GM12878 (cell line): Measurements from ENCODE around the gene SRRM2. TPM values are rescaled to one million over a fixed set of nuclear protein-coding genes. Genes with fewer than 3 reads are reported as not detected.

ENCODE experiments used
- PAX5 ChIP-seq: IDR thresholded peaks from 2 replicates; pipeline ENCODE4 v1.6.1; 2011; ENCODE audit warnings: low read depth, low read length, borderline replicate concordance
- PML ChIP-seq: IDR thresholded peaks from 2 replicates; pipeline ENCODE4 v1.6.1; 2012; ENCODE audit warnings: low read length, inconsistent platforms
- RFX5 ChIP-seq: IDR thresholded peaks from 2 replicates; pipeline ENCODE4 v1.6.1; 2011; ENCODE audit warnings: low read depth, low read length, improper control_type of control experiment
- STAT1 ChIP-seq: fragments of 450-650 bp; conservative IDR thresholded peaks from 2 replicates; pipeline ENCODE4 v1.6.1; 2014; ENCODE audit warnings: antibody characterized with exemption, mild to moderate bottlenecking
- STAT3 ChIP-seq: IDR thresholded peaks from 2 replicates; pipeline ENCODE4 v1.6.1; 2011; ENCODE audit warnings: low read depth, low read length, improper control_type of control experiment
- polyA plus RNA-seq, 11 experiments: library from polyadenylated mRNA; depleted of rRNA in 4 of 11; unstranded in 6 of 11; stranded (reverse) in 5 of 11; fragments of >200 nt; fragmentation: Nextera tagmentation in 4 of 11; fragmentation: Illumina TruSeq in 1 of 11; extraction: Ambion mirVana in 4 of 11; extraction: Trizol in 1 of 11; gene quantifications; 1 replicate in 1 of 11; 2 replicates in 10 of 11; pipeline versions ENCODE4 v1.2.1 to v1.2.3, GENCODE V29; 2011 to 2016; ENCODE audit warnings: inconsistent platforms in 2 of 11, missing spikeins in 2 of 11, low read depth in 1 of 11
- total RNA-seq, 4 experiments: library from RNA; depleted of rRNA in 3 of 4; stranded (reverse); fragments of >200 nt in 3 of 4; fragmentation: Illumina TruSeq in 1 of 4; extraction: Trizol in 1 of 4; gene quantifications; 2 replicates each; pipeline versions ENCODE4 v1.2.1 to v1.2.3, GENCODE V29; 2013 to 2021
- TF ChIP-seq, protein P1 (sequence below): fragments of 450-650 bp; IDR thresholded peaks from 2 replicates; pipeline ENCODE4 v1.6.1; 2016; ENCODE audit warnings: mild to moderate bottlenecking
- TF ChIP-seq, protein P2 (sequence below): fragments of 450-650 bp; formaldehyde crosslinking; IDR thresholded peaks from 2 replicates; pipeline ENCODE4 v1.4.0; 2020; ENCODE audit warnings: mild to moderate bottlenecking, moderate library complexity
- TF ChIP-seq, protein P3 (sequence below): fragments of 450-650 bp; IDR thresholded peaks from 2 replicates; pipeline ENCODE4 v1.6.1; 2016; ENCODE audit warnings: mild to moderate bottlenecking, moderate library complexity, borderline replicate concordance
- TF ChIP-seq, protein P4 (sequence below): fragments of 450-650 bp; formaldehyde crosslinking; IDR thresholded peaks from 2 replicates; pipeline ENCODE4 v1.5.0; 2022; ENCODE audit warnings: mild to moderate bottlenecking, missing genetic modification characterization

SRRM2 gene
- total and polyA plus RNA-seq, 10 of the 15 experiments (the other 5 are each of a cell fraction or from before 2014, with no cell fraction given) = 30.1 to 502 (median 196) TPM

DNA sequence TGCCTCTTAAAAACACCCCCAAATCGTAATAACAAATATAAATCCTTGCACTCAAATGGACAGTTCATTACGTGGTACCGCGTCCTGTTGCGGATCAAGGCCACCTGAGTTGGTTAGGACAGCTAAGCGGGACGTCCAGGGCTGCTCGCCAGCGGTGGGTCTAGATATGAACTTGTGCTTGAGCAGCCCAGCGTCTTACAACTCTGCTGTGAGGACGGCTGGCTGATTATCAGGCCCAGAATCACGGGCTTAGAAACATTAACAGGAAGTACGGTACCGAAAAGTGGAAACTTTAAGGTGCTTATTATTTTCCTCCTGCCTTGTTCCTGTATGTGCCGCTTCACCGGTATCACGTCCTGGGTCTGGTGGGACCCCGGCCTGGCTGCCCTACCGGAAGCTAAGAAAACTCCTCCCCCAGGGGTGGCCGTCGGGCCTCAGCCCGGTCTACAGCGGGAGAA, 832 bp upstream of the SRRM2 start (continued):
- TF ChIP-seq, protein P1, sequence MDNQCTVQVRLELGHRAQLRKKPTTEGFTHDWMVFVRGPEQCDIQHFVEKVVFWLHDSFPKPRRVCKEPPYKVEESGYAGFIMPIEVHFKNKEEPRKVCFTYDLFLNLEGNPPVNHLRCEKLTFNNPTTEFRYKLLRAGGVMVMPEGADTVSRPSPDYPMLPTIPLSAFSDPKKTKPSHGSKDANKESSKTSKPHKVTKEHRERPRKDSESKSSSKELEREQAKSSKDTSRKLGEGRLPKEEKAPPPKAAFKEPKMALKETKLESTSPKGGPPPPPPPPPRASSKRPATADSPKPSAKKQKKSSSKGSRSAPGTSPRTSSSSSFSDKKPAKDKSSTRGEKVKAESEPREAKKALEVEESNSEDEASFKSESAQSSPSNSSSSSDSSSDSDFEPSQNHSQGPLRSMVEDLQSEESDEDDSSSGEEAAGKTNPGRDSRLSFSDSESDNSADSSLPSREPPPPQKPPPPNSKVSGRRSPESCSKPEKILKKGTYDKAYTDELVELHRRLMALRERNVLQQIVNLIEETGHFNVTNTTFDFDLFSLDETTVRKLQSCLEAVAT = peak; percentile 99
- TF ChIP-seq, protein P2, sequence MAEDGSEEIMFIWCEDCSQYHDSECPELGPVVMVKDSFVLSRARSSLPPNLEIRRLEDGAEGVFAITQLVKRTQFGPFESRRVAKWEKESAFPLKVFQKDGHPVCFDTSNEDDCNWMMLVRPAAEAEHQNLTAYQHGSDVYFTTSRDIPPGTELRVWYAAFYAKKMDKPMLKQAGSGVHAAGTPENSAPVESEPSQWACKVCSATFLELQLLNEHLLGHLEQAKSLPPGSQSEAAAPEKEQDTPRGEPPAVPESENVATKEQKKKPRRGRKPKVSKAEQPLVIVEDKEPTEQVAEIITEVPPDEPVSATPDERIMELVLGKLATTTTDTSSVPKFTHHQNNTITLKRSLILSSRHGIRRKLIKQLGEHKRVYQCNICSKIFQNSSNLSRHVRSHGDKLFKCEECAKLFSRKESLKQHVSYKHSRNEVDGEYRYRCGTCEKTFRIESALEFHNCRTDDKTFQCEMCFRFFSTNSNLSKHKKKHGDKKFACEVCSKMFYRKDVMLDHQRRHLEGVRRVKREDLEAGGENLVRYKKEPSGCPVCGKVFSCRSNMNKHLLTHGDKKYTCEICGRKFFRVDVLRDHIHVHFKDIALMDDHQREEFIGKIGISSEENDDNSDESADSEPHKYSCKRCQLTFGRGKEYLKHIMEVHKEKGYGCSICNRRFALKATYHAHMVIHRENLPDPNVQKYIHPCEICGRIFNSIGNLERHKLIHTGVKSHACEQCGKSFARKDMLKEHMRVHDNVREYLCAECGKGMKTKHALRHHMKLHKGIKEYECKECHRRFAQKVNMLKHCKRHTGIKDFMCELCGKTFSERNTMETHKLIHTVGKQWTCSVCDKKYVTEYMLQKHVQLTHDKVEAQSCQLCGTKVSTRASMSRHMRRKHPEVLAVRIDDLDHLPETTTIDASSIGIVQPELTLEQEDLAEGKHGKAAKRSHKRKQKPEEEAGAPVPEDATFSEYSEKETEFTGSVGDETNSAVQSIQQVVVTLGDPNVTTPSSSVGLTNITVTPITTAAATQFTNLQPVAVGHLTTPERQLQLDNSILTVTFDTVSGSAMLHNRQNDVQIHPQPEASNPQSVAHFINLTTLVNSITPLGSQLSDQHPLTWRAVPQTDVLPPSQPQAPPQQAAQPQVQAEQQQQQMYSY (CRISPR knock-in tag) = no peak
- TF ChIP-seq, protein P3, sequence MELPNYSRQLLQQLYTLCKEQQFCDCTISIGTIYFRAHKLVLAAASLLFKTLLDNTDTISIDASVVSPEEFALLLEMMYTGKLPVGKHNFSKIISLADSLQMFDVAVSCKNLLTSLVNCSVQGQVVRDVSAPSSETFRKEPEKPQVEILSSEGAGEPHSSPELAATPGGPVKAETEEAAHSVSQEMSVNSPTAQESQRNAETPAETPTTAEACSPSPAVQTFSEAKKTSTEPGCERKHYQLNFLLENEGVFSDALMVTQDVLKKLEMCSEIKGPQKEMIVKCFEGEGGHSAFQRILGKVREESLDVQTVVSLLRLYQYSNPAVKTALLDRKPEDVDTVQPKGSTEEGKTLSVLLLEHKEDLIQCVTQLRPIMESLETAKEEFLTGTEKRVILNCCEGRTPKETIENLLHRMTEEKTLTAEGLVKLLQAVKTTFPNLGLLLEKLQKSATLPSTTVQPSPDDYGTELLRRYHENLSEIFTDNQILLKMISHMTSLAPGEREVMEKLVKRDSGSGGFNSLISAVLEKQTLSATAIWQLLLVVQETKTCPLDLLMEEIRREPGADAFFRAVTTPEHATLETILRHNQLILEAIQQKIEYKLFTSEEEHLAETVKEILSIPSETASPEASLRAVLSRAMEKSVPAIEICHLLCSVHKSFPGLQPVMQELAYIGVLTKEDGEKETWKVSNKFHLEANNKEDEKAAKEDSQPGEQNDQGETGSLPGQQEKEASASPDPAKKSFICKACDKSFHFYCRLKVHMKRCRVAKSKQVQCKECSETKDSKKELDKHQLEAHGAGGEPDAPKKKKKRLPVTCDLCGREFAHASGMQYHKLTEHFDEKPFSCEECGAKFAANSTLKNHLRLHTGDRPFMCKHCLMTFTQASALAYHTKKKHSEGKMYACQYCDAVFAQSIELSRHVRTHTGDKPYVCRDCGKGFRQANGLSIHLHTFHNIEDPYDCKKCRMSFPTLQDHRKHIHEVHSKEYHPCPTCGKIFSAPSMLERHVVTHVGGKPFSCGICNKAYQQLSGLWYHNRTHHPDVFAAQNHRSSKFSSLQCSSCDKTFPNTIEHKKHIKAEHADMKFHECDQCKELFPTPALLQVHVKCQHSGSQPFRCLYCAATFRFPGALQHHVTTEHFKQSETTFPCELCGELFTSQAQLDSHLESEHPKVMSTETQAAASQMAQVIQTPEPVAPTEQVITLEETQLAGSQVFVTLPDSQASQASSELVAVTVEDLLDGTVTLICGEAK = peak; percentile 71
- TF ChIP-seq STAT1 = no peak
- TF ChIP-seq PML = no peak
- TF ChIP-seq RFX5 = no peak
- TF ChIP-seq, protein P4, sequence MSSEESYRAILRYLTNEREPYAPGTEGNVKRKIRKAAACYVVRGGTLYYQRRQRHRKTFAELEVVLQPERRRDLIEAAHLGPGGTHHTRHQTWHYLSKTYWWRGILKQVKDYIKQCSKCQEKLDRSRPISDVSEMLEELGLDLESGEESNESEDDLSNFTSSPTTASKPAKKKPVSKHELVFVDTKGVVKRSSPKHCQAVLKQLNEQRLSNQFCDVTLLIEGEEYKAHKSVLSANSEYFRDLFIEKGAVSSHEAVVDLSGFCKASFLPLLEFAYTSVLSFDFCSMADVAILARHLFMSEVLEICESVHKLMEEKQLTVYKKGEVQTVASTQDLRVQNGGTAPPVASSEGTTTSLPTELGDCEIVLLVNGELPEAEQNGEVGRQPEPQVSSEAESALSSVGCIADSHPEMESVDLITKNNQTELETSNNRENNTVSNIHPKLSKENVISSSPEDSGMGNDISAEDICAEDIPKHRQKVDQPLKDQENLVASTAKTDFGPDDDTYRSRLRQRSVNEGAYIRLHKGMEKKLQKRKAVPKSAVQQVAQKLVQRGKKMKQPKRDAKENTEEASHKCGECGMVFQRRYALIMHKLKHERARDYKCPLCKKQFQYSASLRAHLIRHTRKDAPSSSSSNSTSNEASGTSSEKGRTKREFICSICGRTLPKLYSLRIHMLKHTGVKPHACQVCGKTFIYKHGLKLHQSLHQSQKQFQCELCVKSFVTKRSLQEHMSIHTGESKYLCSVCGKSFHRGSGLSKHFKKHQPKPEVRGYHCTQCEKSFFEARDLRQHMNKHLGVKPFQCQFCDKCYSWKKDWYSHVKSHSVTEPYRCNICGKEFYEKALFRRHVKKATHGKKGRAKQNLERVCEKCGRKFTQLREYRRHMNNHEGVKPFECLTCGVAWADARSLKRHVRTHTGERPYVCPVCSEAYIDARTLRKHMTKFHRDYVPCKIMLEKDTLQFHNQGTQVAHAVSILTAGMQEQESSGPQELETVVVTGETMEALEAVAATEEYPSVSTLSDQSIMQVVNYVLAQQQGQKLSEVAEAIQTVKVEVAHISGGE (CRISPR knock-in tag) = no peak
- TF ChIP-seq PAX5 = no peak
- TF ChIP-seq STAT3 = no peak
- TF ChIP-seq, all 136 proteins: peak for 4
